MM.1S (cell line): ENCODE data around the gene ADRB2.

ENCODE experiments used
- DNase-seq: peaks from one replicate; pipeline ENCODE4 v3.0.0-alpha.2; 2015
- H2AFZ ChIP-seq: fragments of 300-600 bp; sonication (generic); 2 replicates; pipeline ENCODE4 v1.6.0; 2016; ENCODE audit warnings: antibody characterized with exemption, low read length
- H3F3A ChIP-seq: fragments of 300-600 bp; sonication (generic); 2 replicates; pipeline ENCODE4 v1.6.1; 2016; ENCODE audit warnings: mild to moderate bottlenecking, antibody characterized with exemption, low read length, moderate library complexity, mixed read lengths; ENCODE audit not compliant: insufficient read depth
- H3K27ac ChIP-seq: fragments of 300-600 bp; sonication (generic); 2 replicates; pipeline ENCODE4 v1.5.1; 2016; ENCODE audit warnings: mild to moderate bottlenecking, low read length
- H3K27me3 ChIP-seq: fragments of 300-600 bp; sonication (generic); replicated peaks from 2 replicates; pipeline ENCODE4 v1.6.0; 2016; ENCODE audit warnings: low read length; ENCODE audit not compliant: insufficient read depth
- H3K36me3 ChIP-seq: fragments of 300-600 bp; sonication (generic); replicated peaks from 2 replicates; pipeline ENCODE4 v1.6.1; 2016; ENCODE audit warnings: mild to moderate bottlenecking, low read length, mixed read lengths; ENCODE audit not compliant: insufficient read depth
- H3K4me1 ChIP-seq: fragments of 300-600 bp; sonication (generic); 2 replicates; pipeline ENCODE4 v1.6.1; 2016; ENCODE audit warnings: low read length, mixed read lengths
- H3K4me2 ChIP-seq: fragments of 300-600 bp; sonication (generic); 2 replicates; pipeline ENCODE4 v1.6.0; 2016; ENCODE audit warnings: low read depth, low read length
- H3K4me3 ChIP-seq: fragments of 300-600 bp; sonication (generic); 2 replicates; pipeline ENCODE4 v1.5.1; 2016; ENCODE audit warnings: low read length, mixed read lengths
- H3K79me2 ChIP-seq: fragments of 300-600 bp; sonication (generic); 2 replicates; pipeline ENCODE4 v1.6.1; 2016; ENCODE audit warnings: mixed run types, low read length, mixed read lengths
- H3K9ac ChIP-seq: fragments of 300-600 bp; sonication (generic); 2 replicates; pipeline ENCODE4 v1.6.1; 2016; ENCODE audit warnings: low read length, mixed read lengths
- H3K9me2 ChIP-seq: fragments of 300-600 bp; sonication (generic); replicated peaks from 2 replicates; pipeline ENCODE4 v1.6.1; 2016; ENCODE audit warnings: mild to moderate bottlenecking, low read length, mixed read lengths; ENCODE audit not compliant: insufficient read depth
- H3K9me3 ChIP-seq: fragments of 300-600 bp; sonication (generic); replicated peaks from 2 replicates; pipeline ENCODE4 v1.6.1; 2016; ENCODE audit warnings: mild to moderate bottlenecking, low read length, mixed read lengths; ENCODE audit not compliant: insufficient read depth
- H4K20me1 ChIP-seq: fragments of 300-600 bp; sonication (generic); 2 replicates; pipeline ENCODE4 v1.6.1; 2016; ENCODE audit warnings: mild to moderate bottlenecking, low read length, moderate library complexity, mixed read lengths; ENCODE audit not compliant: insufficient read depth
- CTCF ChIP-seq: fragments of 300-600 bp; sonication (generic); IDR thresholded peaks from 2 replicates; pipeline ENCODE4 v1.5.1; 2016; ENCODE audit warnings: antibody characterized with exemption, low read length, mixed read lengths
- EZH2 ChIP-seq: fragments of 300-600 bp; sonication (generic); optimal IDR thresholded peaks from 2 replicates; pipeline ENCODE3; 2017; ENCODE audit warnings: low read depth, mild to moderate bottlenecking, antibody characterized with exemption, low read length, mixed read lengths
- EZH2phosphoT487 ChIP-seq: fragments of 300-600 bp; sonication (generic); IDR thresholded peaks from 2 replicates; pipeline ENCODE4 v1.6.1; 2018; ENCODE audit warnings: antibody characterized with exemption, low read length

The ADRB2 gene

DNA sequence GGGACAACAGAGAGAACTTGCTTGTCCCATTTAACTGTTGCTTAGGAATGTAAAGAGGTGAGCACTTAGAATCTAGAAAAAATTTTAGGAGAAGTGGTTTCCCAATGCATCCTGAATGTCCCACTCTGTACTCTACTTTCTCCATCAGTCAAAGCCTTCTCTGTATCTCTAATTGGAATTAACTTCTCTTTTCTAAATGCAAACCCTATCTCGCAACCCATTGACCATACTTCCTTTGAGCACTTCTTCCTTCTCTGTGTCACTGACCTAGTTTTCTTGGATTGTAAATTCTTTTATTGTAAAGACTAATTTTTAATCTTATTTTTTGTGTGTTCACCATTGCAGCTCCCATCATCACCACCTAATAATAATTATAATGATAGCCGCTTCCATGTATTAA lies 33.3 kb downstream of the ADRB2 start:
- Histone ChIP-seq H3K4me2 (no peak overlapping the region), H3K4me1 (peaks cover 8% of the 10 kb centered on the region; the same call in 1 of the 2 replicates), H3K4me3 (no peak overlapping the region), H4K20me1 (no peaks in the 10 kb centered on the region), H3K9me3 (no peaks in the 10 kb centered on the region), H3K27me3 (no peaks in the 10 kb centered on the region), H3F3A (no peaks in the 10 kb centered on the region), H3K9me2 (no peaks in the 10 kb centered on the region), H3K27ac (no peak overlapping the region), H3K9ac (no peak overlapping the region), H3K79me2 (no peaks in the 10 kb centered on the region), H3K36me3 (no peaks in the 10 kb centered on the region), H2AFZ (no peak overlapping the region)
- no peak for DNase-seq
- TF ChIP-seq EZH2phosphoT487 (no peak), CTCF (no peak), EZH2 (no peak)

DNA sequence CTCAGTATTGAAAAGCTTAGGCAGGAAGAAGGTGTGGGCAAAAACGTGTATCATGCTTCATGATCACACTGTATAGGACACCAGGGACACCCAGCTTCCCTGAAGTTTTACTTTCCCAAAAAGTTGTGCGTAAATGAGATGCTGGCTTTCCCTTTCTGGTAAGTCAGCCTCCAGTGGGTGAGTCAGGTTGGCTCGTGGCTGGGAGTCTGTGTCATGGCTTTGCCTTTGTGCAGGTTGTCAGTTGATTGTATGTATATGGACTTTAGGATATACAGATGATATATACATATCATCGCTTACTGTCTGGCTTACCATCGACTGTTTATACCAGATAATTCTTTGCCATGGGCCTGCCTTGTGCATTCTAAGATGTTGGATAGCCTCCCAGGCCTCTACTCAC lies 34.2 kb downstream of the ADRB2 start:
- Histone ChIP-seq H2AFZ (no peak overlapping the region), H3K9me2 (no peaks in the 10 kb centered on the region), H3K4me1 (0 out of 2 replicates have a peak, but pooled peaks cover 3% of the 10 kb centered on the region), H3K27me3 (no peaks in the 10 kb centered on the region), H3K36me3 (no peaks in the 10 kb centered on the region), H3K4me3 (no peak overlapping the region), H3K9me3 (no peaks in the 10 kb centered on the region), H3F3A (no peaks in the 10 kb centered on the region), H3K4me2 (no peak overlapping the region), H3K9ac (no peak overlapping the region), H3K79me2 (no peaks in the 10 kb centered on the region), H4K20me1 (no peaks in the 10 kb centered on the region), H3K27ac (no peak overlapping the region)
- DNase-seq: no peak
- no peak for TF ChIP-seq EZH2phosphoT487
- no peak for TF ChIP-seq CTCF
- no peak for TF ChIP-seq EZH2

- H3K4me1 ChIP-seq: no peaks in the 10 kb centered on the region
- no peak overlapping the region for H3K27ac ChIP-seq
Observed at GRCh38 chr5:148861088-148861487, 34.7 kb downstream of the ADRB2 start.

More at GRCh38 chr5:148861088-148861487, 34.7 kb downstream of the ADRB2 start:
- H3K36me3 ChIP-seq: no peaks in the 10 kb centered on the region
- TF ChIP-seq EZH2 (no peak), CTCF (no peak), EZH2phosphoT487 (no peak)
- no peak overlapping the region for H3K4me2 ChIP-seq
- no peaks in the 10 kb centered on the region for H3K27me3 ChIP-seq
- H2AFZ ChIP-seq: no peak overlapping the region
- no peaks in the 10 kb centered on the region for H3K79me2 ChIP-seq
- no peak overlapping the region for H3K4me3 ChIP-seq
- no peak for DNase-seq
- no peaks in the 10 kb centered on the region for H4K20me1 ChIP-seq
- H3F3A ChIP-seq: no peaks in the 10 kb centered on the region
- H3K9me2 ChIP-seq: no peaks in the 10 kb centered on the region
- no peak overlapping the region for H3K9ac ChIP-seq
- H3K9me3 ChIP-seq: no peaks in the 10 kb centered on the region
